GM19324 (cell line): ENCODE measurements around the gene MERTK.

Experiments
- ATAC-seq: cut with Tn5 transposase; IDR thresholded peaks from one replicate; pipeline ENCODE4 v1.9.1; 2021; ENCODE audit warnings: mild to moderate bottlenecking, moderate library complexity; ENCODE audit not compliant: unreplicated experiment, low FRiP score

Gene MERTK

GRCh38 chr2:112004253-112004645 lies 105.8 kb downstream of the MERTK start:
- ATAC-seq = no peak

DNA sequence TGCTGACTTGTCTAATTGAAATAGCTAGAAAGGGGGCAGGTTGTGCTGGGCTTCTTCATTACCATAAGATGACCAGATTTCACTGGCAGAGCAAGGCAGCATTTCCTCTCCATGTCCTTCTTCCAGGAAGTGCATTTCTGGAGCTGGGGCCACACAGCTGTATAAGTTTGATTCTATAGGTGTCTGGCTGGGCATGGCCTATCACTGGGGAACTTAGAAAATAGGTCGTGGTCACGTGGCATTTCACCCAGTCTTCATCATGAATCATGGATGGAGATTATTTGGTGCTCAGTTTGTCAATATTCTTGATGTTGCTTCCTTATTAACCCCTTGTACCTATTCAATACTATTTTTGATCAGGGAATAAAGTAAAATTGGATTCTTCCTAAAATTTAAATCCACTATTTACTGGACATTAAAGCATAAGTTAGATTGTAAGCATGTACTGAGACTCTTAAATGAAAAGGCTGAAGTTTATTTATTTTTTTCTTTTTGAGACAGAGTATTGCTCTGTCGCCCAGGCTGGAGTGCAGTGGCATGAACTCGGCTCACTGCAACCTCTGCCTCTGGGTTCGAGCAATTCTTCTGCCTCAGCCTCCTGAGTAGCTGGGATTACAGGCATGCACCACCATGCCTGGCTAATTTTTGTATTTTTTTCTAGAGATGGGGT lies 107.1 kb downstream of the MERTK start:
- ATAC-seq = no peak

DNA sequence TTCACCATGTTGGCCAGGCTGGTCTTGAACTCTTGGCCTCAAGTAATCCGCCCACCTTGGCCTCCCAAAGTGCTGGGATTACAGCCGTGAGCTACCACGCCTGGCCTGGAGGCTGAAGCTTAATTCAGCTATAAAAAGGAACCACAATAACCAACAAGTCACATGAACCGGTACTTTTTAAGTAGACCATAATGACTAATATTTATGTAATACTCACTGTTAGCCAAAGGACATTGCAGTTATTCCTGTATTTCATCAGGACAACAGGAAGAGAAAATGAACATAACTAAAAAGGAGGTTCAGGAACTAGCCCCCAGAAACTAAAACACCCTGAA lies 107.6 kb downstream of the MERTK start:
- ATAC-seq = no peak

- no peak for ATAC-seq
Measured at GRCh38 chr2:112007493-112007892, 109.1 kb downstream of the MERTK start.

- ATAC-seq = no peak
Measured at GRCh38 chr2:112008910-112009485, 110.6 kb downstream of the MERTK start.

DNA sequence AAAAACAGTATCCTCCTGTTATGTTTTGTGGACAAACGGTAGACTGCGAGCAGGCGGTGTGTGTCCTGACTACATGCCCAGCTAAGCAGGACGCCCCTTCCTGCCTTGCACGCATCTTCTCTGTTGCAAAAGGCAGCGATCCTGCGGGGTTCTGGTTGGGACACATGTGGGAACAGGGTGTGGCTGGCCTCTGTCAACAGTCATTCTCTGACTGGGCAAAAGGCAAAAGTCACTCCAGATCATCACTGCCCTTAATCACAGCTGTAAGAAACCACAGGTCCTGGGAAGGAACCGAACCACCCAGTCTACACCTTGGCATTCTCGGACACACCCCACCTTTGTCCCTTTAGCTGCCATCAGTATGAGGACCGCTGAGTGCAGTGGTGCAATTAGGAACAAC lies 112.3 kb downstream of the MERTK start:
- no peak for ATAC-seq

- ATAC-seq = no peak
Measured at GRCh38 chr2:112012556-112012955, 114.1 kb downstream of the MERTK start.

GRCh38 chr2:112018846-112019245 lies 120.4 kb downstream of the MERTK start:
- no peak for ATAC-seq

- no peak for ATAC-seq
Measured at GRCh38 chr2:112019569-112019982, 121.2 kb downstream of the MERTK start.

DNA sequence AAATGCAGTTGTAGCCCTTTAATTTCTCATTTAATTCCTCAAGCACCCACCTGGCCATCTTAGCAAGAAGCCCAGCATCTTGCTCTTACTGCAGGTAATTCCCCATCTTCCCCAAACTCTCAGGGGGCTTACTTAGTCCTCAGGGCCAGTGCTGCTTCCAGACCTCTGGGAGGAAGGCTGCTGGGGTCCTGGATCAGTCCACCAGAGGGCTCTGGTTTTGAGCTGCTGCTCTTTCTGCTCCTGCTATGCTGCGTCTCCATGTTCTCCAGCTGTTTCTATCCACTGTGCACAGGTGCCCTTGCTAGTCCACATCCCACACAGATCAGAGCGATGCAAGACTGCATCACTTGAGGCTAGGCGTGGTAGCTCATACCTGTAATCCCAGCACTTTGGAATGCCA lies 122.2 kb downstream of the MERTK start:
- no peak for ATAC-seq

- no peak for ATAC-seq
Measured at GRCh38 chr2:112021290-112021689, 122.9 kb downstream of the MERTK start.

GRCh38 chr2:112021781-112022231 lies 123.4 kb downstream of the MERTK start:
- ATAC-seq = no peak

- no peak for ATAC-seq
Measured at GRCh38 chr2:112023707-112024106, 125.3 kb downstream of the MERTK start.

DNA sequence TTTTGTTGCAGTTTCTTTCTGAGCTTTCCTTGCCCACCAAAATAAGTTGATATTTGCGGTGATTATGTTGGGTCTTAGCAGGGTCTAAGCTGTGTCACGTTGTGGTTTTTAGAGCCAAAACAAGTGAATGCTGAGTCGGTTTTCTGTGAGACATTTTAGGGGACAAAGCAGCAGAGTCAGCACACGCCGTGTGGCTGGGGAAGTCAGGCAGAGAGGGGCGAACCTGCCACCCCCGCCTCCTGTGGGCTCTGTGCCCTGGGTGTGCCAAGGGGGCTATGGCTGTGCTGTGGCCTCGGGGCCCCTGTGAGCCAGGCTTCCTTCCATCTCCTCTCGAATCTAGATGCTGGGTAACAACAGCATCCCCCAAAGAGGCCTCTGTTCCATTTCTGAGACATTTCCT lies 125.8 kb downstream of the MERTK start:
- no peak for ATAC-seq

DNA sequence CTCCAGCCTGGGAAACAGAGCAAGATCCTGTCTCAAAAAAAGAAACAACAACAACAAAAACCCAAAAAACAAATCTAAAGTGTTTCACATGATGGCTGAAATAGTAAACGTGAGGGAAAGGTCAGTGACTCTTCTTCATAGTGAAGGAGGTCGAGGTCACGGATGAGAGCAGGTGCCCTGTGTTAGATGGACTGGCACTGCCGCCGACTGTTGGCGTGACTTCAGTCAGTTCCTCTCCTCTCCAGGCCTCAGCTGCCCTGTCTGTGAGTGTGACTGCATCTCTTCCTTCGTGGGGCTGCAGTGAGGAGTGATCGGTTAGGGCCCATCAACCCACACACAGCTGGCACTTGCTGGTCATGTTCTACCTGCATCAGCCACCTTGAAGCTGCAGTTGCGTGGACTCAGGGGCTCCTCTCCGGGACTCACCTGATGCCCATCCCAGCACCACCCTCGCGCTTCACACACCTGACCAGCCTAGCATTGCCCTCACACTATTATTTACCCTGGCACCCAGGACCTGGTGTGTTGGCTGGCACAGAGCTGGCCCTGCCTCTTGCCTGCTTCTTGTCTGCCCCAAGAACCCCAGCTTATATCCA lies 126.6 kb downstream of the MERTK start:
- no peak for ATAC-seq

DNA sequence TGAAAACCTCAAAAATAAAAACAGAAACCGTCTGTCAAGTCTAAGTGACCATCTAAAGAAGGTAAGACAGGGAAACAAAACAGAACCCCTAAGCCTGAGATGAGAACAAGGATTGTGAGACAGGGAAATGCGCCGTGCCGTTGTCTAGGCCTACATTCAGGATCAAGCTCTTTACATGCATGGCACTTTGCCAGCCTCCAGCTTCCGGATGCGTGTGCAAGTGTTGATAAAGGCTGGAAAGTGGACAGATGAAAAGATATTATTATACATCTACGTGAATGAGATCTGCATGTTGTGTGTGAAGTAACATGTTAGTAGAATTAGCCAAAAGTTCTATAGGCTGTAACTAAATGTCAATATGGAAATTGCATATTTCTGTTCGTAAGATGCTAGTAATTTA lies 128.1 kb downstream of the MERTK start:
- ATAC-seq = no peak

GRCh38 chr2:112027767-112028166 lies 129.4 kb downstream of the MERTK start:
- no peak for ATAC-seq

DNA sequence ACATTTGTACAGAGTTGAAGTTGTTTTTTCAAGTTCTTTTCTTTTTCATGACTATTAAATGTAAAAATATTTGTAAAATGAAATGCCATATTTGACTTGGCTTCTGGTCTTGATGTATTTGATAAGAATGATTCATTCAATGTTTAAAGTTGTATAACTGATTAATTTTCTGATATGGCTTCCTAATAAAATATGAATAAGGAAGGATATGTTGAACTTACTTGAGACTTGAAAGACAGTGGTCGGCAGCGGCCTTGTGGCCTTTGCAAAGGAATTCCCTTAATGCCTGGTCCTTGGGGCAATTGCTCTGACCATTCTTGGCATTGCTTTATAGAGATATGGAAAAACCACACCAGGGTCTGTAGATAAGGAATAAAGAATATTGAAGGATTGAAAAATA lies 130.8 kb downstream of the MERTK start:
- ATAC-seq = no peak

GRCh38 chr2:112031473-112032223 lies 133.2 kb downstream of the MERTK start:
- no peak for ATAC-seq

DNA sequence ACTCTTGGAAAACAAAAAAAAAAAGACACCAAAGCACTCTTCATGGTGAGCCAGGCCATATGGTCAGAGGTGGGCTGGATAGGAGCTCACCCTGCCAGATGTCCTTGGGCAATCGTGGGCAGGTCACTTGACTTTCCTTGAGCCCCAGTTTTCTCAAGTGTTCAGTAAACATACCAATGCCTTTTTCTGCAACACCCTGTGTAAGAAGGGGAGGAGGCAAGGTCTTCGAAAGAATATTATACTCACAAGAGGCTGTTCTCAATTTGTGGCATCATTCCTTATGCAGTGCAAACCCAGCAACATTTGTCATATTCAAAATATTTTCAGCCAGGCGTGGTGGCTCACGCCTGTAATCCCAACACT lies 133.8 kb downstream of the MERTK start:
- no peak for ATAC-seq

DNA sequence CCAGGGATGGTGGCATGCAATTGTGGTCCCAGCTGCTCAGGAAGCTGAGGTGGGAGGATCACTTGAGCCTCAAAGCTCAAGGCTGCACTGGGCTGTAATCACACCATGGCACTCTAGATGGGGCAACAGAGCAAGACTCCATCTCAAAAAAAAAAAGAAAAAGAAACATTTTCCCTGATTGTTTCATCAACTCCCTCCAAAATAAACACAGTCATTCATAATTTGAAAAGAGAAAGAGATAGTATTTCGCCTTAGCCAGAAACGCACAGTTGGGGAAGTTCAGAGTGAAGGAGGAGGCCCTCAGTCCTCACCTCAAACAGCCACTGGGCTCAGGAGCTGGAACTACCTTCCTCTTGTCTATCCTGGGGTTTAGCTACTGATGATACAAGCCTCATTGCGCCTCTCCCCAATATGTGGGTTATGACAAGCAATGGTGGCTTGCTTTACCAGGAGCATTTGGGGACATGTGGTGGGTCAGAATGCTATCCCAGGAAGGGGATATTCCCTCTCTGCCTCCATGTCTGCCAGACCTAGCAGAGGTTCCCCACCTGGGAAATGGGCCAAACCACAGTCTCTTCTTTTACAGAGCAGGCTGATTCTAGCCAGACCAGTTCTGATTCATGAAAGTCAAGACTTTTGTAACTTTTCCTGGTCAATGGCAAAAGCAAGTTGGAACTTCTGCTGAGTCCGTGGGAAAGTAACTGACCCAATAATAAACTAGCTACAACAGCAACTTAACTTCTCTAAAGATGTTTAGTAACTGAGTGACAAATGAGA lies 134.5 kb downstream of the MERTK start:
- ATAC-seq = no peak
